Pancreas (tissue), 10 donors: Measurements from ENCODE around the gene SLC30A3. TPM values are rescaled to one million over a fixed set of nuclear protein-coding genes. Genes with fewer than 3 reads are reported as not detected.
"Not testable (repeated sequence)": the region's sequence is repeated elsewhere in the genome, so short reads cannot be mapped to it uniquely, and the experiment has no call there.

Experiments used
- ATAC-seq, 4 donors: fragments of 200-7000 bp; cut with Tn5 transposase; one replicate each; pipeline versions ENCODE4 v1.8.0 to v1.9.1; 2020; ENCODE audit warnings: mild to moderate bottlenecking in 4 of 4, moderate library complexity in 4 of 4
- DNase-seq, 6 donors: peaks; one replicate each; pipeline ENCODE4 v3.0.0-alpha.2; 2020
- FAIRE-seq: peaks from 2 replicates; lab custom pipeline; 2012; peaks lifted over from hg19 to GRCh38; lab: Jason Lieb, UNC
- H3K27ac ChIP-seq, 4 donors: fragments of 200-600 bp; sonication (generic); 1 replicate in 3 of 4; 2 replicates in 1 of 4; pipeline versions ENCODE4 v1.5.0 to v1.8.0; 2020
- H3K27me3 ChIP-seq, 4 donors: fragments of 200-600 bp; one replicate each; pipeline ENCODE4 v1.8.0; 2021
- H3K36me3 ChIP-seq, 3 donors: fragments of 200-600 bp; sonication (generic) in 1 of 3; one replicate each; pipeline versions ENCODE4 v1.5.0 to v1.8.0; 2020 to 2021
- H3K4me1 ChIP-seq, 3 donors: fragments of 200-600 bp; one replicate each; pipeline ENCODE4 v1.8.0; 2021
- H3K4me3 ChIP-seq, 4 donors: fragments of 200-600 bp; sonication (generic) in 2 of 4; one replicate each; pipeline versions ENCODE4 v1.5.0 to v1.8.0; 2020 to 2021
- H3K9me3 ChIP-seq, 4 donors: fragments of 200-600 bp; one replicate each; pipeline ENCODE4 v1.8.0; 2021
- WGBS, 2 donors: extraction: QIAGEN DNeasy Blood & Tissue Kit; methylation state at CpG; one replicate each; pipeline ENCODE4 v1.1.7; 2013; 5-methylcytosine and 5-hydroxymethylcytosine counted together
- intact Hi-C, 3 donors: fragments of 100-400 bp; cut with DNase I; formaldehyde crosslinking; loops; one replicate each; pipeline versions ENCODE4 v1.11.1 to v1.14.2; 2022
- polyA plus RNA-seq, 2 donors: library from polyadenylated mRNA; stranded (reverse); fragments of 200-250 nt; gene quantifications; one replicate each; pipeline ENCODE4 v1.2.3, GENCODE V29; 2013
- total RNA-seq, 6 donors: library from RNA; stranded (reverse); fragmentation: NEBNext Ultra II Directional in 4 of 6; extraction: Animal tissue kit (Norgen Biotek cat#: 25700) in 4 of 6; gene quantifications; one replicate each; pipeline versions ENCODE4 v1.2.1 to v1.2.4, GENCODE V29; 2021 to 2023
- TF ChIP-seq, protein P1 (sequence below), 4 donors: fragments of 200-600 bp; sonication (generic) in 3 of 4; IDR thresholded peaks; one replicate each; pipeline versions ENCODE4 v1.5.0 to v1.8.0; 2021; ENCODE audit warnings: antibody characterized with exemption in 4 of 4
- donor health status: healthy with polysubstance abuse.
- donor health status: DM: no; HTN: no; CAD: no; lungs with moderate emphysema.
- donor health status: DM: no; HTN: no; CAD: no.
- donor health status: control.
- donor health status: control.
- donor health status: Bipolar disorder and iron deficiency.
- donor health status: DM: yes; HTN: yes; CAD: no.
- donor health status: DM: no; HTN: no; CAD: no.
- donor health status: DM: no; HTN: no; CAD: no.
- donor health status: DM: yes; HTN: yes; CAD: no.

Gene SLC30A3
- total and polyA plus RNA-seq, 8 donors: 0.12 to 0.15 TPM; not detected in 6

- 85 to 87% methylated on average over 16 of the region's 16 CpGs for WGBS, 2 donors
- Histone ChIP-seq H3K4me3 (no peak overlapping the region), H3K27ac (no peak overlapping the region), H3K4me1 (peaks cover 0 to 11% (median 8%) of the 10 kb centered on the region in 3 donors), H3K27me3 (peaks cover 0 to 12% (median 3%) of the 10 kb centered on the region in 4 donors), H3K36me3 (no peaks in the 10 kb centered on the region), H3K9me3 (no peaks in the 10 kb centered on the region)
- no peak for DNase-seq
- no peak for FAIRE-seq
- intact Hi-C loops: no loop called here
- no peak for ATAC-seq
- TF ChIP-seq, protein P1, sequence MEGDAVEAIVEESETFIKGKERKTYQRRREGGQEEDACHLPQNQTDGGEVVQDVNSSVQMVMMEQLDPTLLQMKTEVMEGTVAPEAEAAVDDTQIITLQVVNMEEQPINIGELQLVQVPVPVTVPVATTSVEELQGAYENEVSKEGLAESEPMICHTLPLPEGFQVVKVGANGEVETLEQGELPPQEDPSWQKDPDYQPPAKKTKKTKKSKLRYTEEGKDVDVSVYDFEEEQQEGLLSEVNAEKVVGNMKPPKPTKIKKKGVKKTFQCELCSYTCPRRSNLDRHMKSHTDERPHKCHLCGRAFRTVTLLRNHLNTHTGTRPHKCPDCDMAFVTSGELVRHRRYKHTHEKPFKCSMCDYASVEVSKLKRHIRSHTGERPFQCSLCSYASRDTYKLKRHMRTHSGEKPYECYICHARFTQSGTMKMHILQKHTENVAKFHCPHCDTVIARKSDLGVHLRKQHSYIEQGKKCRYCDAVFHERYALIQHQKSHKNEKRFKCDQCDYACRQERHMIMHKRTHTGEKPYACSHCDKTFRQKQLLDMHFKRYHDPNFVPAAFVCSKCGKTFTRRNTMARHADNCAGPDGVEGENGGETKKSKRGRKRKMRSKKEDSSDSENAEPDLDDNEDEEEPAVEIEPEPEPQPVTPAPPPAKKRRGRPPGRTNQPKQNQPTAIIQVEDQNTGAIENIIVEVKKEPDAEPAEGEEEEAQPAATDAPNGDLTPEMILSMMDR (IDR thresholded peaks at IDR 0.05): no peak
Observed at GRCh38 chr2:27305516-27305915, 42.7 kb upstream of the SLC30A3 start.

DNA sequence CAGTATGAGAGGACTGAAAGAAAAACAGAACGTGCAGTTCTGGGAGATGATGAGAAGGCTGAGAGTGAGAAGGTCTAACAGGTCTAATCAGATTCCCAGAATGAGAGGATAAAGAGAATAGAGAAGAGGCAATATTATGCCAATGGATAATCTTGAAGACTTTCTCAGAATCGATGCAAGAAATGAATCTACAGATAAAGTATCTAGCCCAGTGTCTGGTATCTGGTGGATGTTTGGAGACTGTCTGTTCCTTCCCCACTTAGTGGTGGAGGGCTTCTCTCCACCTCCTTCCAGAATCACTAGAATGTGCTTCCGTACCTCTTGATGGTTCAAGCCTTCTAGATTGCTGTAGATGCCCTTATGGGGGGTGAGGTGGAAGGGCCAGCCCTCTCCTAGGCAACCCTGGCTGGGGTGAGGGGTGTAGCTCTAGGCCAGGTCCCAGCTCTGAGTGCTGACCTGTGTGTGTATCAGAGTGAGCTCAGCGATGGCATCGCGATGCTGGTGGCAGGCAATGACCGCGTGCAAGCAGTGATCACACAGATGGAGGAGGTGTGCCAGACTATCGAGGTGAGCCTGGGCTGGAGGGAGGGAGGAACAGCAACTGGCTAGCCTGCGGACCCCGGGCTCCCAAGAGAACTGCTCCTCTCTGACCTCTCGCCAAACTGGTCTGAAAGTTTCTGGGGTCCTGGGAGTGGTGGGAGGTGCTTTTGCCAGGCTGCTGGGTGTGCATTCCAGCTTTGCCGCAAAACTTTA, 41.8 kb upstream of the SLC30A3 start:
- TF ChIP-seq, protein P1 (IDR thresholded peaks at IDR 0.05): no peak
- ATAC-seq (no peak), FAIRE-seq (no peak), DNase-seq (no peak)
- no peak overlapping the region for H3K27ac ChIP-seq
- H3K9me3 ChIP-seq: no peaks in the 10 kb centered on the region
- peaks cover 0 to 11% (median 8%) of the 10 kb centered on the region in 3 donors for H3K4me1 ChIP-seq
- no peak overlapping the region for H3K4me3 ChIP-seq
- peaks cover 0 to 12% (median 3%) of the 10 kb centered on the region in 4 donors for H3K27me3 ChIP-seq
- intact Hi-C loops: no loop called here
- 76% methylated on average over 13 of the region's 13 CpGs for WGBS, 2 donors
- no peaks in the 10 kb centered on the region for H3K36me3 ChIP-seq

- Histone ChIP-seq H3K4me3 (peak overlapping the region in 2 of 4 donors; percentile 26 to 38), H3K36me3 (no peaks in the 10 kb centered on the region), H3K4me1 (peaks cover 0 to 11% (median 8%) of the 10 kb centered on the region in 3 donors), H3K27ac (no peak overlapping the region), H3K27me3 (peaks cover 0 to 7% (median 3%) of the 10 kb centered on the region in 4 donors), H3K9me3 (no peaks in the 10 kb centered on the region)
- intact Hi-C loops: no loop called here
- WGBS, 2 donors: 12 to 15% methylated on average over 25 of the region's 25 CpGs
- peak in 4 of 6 donors; percentile 51 to 65 (median 58) for DNase-seq
- ATAC-seq: peak; percentile 79 to 92 (median 86)
- TF ChIP-seq, protein P1 (IDR thresholded peaks at IDR 0.05): peak; percentile 63 to 75 (median 72)
- no peak for FAIRE-seq
Observed at GRCh38 chr2:27303093-27304025, 40.5 kb upstream of the SLC30A3 start.

DNA sequence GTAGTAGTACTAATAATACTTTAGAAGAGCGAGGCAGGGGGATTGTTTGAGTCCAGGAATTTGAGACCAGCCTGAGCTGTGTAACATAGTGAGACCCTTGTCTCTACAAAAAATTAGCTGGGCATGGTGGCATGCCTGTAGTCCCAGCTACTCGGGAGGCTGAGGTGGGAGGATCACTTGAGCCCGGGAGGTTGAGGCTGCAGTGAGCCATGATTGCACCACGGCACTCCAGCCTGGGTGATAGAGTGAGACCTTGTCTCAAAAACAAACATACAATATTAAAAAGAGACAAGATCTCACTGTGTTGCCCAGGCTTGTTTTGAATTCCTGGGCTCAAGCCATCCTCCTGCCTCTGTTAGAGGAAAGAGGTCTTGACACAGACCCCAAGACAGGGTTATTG, 37.8 kb upstream of the SLC30A3 start:
- intact Hi-C loops: not testable (repeated sequence)
- 61 to 73% methylated on average over 4 of the region's 4 CpGs for WGBS, 2 donors

DNA sequence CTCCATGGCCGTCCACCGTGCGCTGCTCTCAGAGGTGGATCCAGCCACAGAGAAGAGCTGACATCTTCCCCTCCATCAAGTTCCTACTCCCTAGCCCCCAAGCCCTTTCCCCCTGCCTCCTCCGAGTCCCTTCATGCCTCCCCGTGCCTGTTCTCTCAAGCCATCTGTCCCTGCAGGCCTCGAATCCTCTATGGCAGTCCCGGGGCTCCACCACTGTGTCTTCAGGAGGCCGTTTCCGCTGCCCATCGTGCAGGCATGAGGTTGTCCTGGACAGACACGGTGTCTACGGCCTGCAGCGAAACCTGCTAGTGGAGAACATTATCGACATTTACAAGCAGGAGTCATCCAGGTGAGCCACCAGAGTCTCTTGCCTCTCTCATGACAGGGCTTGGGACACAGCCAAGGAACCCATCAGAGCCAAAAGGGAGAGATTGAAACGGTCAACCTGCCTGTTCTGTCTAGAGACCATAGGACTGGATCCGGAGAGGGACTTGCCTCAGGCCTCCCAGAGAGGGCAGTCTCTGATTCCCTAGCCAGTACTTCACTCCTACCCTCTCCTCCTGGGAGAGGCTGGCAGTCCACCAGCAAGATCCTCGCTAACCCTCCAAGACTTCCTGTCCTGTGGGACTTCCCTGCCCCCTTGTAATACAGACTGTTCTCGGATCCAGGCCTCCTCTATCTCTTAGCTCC, 35.7 kb upstream of the SLC30A3 start:
- ATAC-seq: no peak
- Histone ChIP-seq H3K9me3 (no peaks in the 10 kb centered on the region), H3K4me3 (no peak overlapping the region), H3K4me1 (peaks cover 0 to 3% (median 0%) of the 10 kb centered on the region in 3 donors), H3K36me3 (no peaks in the 10 kb centered on the region), H3K27me3 (no peaks in the 10 kb centered on the region), H3K27ac (no peak overlapping the region)
- TF ChIP-seq, protein P1 (IDR thresholded peaks at IDR 0.05): no peak
- intact Hi-C loops: no loop called here
- no peak for FAIRE-seq
- no peak for DNase-seq
- WGBS, 2 donors: 66 to 73% methylated on average over 18 of the region's 18 CpGs

More for the DNA sequence above, 37.8 kb upstream of the SLC30A3 start:
- not testable (repeated sequence) for FAIRE-seq, DNase-seq, H3K36me3 ChIP-seq, ATAC-seq, H3K4me1 ChIP-seq, H3K9me3 ChIP-seq, H3K4me3 ChIP-seq, H3K27me3 ChIP-seq, H3K27ac ChIP-seq
